ENCODE measurements around the gene C4orf50.
"Not testable (repeated sequence)": the region's sequence is repeated elsewhere in the genome, so short reads cannot be mapped to it uniquely, and the experiment has no call there.

The C4orf50 gene

GRCh38 chr4:5969336-5969735 is 48.9 kb downstream of the C4orf50 start:
- no peak for DNase-seq (ENCODE audit: low read depth)

GRCh38 chr4:5968246-5968645 is 50.0 kb downstream of the C4orf50 start:
- DNase-seq (ENCODE audit: low read depth), result no peak

DNA sequence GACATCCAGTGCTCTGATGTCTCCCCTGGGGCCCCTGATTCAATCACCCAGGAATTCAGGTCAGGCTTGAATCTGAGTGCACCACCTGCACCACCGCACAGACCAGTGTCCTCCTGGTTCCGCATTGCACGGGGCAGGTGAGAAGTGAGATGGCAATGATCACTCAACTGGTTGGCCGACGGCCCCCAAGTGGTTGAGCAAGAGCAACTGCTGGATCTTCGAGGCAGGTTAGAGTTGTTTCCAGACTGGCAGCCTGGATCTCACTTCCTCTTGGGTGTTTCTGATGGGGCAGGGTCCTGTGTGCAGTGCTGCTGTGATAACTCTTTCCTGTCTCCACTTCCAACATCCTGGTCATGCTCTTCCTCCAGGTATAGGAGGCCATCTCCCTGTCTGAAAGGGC is 50.4 kb downstream of the C4orf50 start:
- DNase-seq (ENCODE audit: low read depth), result no peak

DNA sequence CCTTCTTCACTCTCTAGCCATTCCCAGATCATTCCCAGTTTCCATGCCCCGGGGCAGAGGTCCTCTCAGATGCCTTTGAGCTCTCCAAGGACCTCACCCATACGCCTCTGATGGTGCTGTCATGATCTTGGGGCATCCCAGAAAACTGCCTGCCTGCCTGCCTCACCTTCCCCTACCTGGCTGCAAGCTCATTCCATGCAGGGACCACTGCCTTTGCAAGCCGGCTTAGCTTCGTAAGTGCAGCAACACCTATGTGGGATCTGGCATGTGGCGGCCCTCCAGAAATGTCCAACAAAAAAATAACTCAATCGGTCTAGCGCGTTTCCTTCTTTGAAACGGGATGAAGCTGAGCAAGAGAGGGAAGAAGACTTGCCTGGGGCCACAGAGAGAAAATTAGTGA is 53.0 kb downstream of the C4orf50 start:
- DNase-seq (ENCODE audit: low read depth), result no peak

DNA sequence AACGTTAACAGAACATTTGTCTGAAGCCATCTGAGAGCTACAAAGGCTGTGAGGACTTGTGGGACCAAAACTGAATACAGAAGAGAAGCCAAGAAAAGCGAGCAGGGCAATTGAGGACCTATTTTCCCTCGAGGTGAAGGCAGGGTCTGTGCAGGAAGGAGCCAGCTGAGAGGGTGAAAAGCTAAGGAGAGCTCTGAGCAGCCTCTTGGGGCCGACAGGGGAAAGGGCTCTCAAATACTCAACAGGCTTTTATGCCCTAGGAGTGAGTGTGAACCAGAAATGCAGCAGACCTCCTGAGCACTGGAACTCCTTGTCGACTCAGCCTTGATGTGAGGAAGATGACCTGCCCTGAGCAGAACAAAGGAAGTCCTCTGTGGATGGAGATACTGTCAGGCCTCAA is 54.2 kb downstream of the C4orf50 start:
- no peak for DNase-seq (ENCODE audit: low read depth)

DNA sequence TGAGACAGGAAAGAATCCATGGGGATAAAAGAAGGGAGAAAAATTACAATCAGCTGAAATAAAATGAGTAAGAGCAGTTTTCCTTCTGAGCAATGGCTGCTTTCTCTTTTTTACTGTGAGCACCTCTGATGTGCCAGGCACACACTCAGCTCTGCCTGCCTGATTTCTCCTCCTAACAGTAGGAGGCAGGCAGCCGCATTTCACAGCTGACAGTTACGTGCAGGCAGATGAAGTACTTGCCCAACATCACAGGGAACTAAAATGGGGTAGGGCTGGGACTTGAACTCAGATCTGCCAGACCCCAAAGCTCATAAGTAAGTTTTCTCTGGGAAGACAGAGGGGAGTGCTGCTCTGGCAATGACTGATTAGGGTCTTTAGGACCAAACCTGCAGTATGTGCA is 54.6 kb downstream of the C4orf50 start:
- no peak for DNase-seq (ENCODE audit: low read depth)

- DNase-seq (ENCODE audit: low read depth), result no peak
Observed at GRCh38 chr4:5962416-5962815, 55.8 kb downstream of the C4orf50 start.

DNA sequence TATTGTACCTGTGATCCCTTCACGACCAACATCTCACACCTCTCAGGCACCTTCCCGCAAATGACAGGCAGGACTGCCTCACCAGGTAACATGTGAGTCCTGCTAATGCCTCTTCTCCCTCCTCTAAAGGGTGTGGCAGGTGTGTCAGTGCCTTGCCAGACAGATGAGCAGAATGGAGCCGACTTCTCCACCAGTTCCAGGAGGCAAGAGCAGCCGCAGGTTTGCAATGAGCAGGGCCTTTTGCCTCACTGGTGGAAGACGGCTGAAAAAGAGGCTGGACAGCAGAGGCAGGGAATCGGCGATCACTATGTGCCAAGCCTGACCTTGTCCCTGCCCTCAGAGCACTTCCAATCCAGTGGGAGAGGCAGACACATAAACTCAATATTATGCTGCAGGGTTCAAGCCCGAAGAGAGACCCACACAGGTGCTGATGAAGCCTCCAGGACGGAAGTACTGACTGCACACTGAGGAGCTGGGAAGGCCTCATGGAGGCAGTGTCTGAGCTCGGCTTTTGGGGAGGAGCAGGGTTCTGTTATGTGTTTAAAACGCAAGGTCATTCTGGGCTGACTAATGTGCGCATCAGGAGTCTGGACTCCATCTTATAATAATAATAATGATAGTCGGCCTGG is 57.9 kb downstream of the C4orf50 start:
- DNase-seq (ENCODE audit: low read depth), result no peak

- no peak for DNase-seq (ENCODE audit: low read depth)
Observed at GRCh38 chr4:5959211-5959982, 58.8 kb downstream of the C4orf50 start.

DNA sequence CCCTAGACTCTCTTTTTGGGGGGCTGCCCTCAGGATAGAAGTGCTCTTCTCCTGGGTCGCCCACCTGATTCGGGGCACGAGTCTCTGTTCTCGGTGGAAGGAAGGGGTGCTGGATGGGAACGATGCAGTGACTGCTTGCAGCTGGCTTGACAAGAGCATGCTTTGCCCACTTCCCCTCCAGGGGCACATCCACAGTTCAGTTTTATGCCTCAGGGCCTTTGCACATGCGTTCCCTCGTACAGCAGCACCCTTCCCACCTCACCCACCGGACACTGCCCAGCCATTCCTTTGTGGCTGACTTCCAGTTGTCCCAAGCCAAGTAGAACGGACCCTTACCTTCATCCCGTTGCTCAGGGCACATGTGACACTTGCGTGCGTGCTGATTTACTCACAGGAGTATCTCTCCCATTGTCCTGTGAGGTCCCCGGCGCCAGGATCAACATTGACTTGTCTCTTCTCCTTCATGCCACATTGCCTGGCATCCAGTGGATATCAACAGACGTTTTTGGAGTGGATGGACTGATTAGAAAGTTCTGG is 60.0 kb downstream of the C4orf50 start:
- no peak for DNase-seq (ENCODE audit: low read depth)

DNA sequence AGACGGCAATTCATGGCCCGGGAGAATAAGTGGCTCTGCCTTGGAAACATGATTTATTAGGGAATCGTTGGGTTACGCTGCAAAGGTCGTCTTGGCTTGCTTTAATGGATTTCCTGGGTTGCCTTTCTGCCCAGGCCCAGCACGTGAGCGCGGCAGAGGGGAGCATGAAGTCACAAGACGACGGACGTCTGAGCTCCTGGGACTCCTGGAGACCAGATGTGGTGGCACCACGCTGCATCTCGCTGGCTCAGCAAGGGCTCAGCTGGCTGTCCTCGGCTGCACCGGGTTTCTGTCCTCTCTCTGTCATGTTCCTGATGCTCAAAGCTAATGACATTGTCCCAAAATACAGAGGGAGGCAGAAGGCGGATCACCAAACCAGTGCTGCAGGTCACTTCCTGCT is 61.2 kb downstream of the C4orf50 start:
- DNase-seq (ENCODE audit: low read depth), result no peak

DNA sequence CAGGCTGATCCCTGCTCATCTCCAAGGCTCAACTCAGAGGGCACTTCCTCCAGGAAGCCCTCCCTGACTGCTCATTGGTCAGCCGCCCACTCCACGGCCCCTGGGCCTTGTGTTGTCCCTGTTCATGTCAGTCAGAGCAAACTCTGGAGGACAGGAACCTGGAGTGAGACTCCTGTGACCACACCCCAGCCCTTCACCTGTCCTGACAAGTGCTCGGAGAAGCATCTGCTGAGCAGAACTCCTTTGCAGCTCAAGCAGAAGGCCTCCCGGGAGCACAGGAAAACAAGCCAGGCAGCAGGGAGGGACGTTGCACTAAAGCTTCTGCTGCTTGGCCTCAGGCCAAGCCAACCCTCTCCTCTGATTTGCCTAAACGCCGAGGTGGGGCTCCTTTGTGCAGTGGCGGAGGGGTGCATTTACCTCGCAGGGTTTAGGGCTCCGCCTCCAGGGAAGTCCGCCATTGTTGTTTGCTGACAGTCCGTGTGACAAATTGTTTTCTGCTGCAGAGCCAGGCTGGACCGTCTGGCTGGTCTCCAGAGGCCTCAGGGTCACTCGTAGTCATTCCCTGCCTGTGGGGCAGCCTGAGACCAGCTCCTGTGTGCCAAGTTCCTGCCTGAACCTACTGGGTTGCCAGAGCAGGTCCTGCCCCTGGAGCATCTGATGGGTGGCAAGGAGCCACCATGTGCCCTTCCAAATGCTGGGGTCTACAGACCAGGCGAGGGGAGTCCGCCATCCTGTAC is 61.8 kb downstream of the C4orf50 start:
- no peak for DNase-seq (ENCODE audit: low read depth)

DNA sequence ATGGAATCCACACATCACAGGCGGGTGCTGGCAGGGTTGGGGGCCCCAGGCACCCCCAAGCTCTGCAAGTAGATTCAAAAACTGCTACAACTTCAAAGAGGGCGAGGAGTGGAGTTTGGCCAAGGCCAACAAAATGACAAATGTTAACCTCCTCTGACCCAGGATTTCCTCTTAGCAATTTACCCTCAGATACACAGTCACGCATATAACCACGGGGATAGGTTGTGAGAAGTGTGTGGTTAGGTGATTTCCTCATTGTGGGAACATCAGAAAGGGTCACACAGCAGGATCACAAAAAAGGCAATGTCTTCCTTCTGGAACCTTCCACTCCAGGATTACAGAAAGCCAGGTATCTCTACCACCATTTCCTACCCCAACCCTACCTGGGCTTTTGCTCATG is 62.4 kb downstream of the C4orf50 start:
- DNase-seq (ENCODE audit: low read depth), result no peak

- DNase-seq (ENCODE audit: low read depth), result no peak
Observed at GRCh38 chr4:5955201-5955821, 62.9 kb downstream of the C4orf50 start.

DNA sequence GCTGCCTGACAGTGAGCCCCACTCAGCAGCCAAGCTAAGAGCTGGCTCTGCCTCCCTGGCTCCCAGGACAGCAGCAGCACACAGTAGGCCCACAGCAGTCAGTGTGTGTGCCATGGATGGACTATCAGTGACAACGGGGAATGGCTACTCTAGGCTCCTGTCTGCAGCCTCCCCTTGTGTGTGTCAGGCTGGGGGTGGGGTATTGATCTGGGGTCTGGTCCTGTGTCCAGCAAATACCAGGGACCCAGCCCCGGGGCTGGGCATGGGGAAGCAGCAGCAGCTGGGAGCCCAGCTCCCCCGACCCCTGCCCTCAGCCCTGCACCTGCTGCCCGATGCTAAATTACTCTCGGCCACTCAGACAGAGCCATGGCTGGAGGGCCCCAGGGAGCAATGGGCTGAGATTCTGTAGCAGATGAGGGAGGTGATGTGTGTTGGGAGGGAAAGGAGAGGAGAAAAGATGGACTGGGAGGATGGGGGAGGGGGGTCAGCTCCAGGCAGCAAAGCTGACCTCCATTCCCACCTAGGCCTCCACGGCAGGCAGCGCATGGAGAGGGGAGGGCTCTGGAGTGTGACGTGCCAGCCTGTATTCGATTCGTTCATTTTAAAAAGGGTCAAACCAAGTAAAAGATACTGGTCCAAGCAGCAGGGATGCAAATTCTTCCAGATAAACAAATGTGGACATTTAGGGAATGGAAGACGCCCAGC is 64.0 kb downstream of the C4orf50 start:
- no peak for DNase-seq (ENCODE audit: low read depth)

GRCh38 chr4:5952975-5953951 is 65.0 kb downstream of the C4orf50 start:
- no peak for DNase-seq (ENCODE audit: low read depth)

GRCh38 chr4:5952286-5952974 is 65.8 kb downstream of the C4orf50 start:
- DNase-seq (ENCODE audit: low read depth), result no peak

DNA sequence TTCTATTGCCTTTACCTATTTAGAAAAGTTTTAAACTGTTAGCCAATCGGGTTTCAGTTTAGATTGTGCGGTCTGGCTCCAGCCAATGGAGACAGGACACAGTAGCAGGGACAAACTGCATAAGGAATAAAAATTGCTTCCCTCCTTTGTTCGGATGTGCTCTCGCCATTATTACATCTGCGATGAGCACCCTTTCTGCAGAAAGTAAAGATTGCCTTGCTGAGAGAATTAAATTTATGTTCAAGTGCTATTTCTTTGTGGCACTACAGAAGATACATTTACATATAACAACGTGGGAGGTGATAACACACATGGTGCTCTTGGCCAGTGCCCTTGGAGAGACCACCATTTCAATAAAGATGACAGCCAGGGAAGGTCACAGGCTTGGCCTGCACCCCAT is 71.6 kb downstream of the C4orf50 start:
- DNase-seq (ENCODE audit: low read depth), result not testable (repeated sequence)

DNA sequence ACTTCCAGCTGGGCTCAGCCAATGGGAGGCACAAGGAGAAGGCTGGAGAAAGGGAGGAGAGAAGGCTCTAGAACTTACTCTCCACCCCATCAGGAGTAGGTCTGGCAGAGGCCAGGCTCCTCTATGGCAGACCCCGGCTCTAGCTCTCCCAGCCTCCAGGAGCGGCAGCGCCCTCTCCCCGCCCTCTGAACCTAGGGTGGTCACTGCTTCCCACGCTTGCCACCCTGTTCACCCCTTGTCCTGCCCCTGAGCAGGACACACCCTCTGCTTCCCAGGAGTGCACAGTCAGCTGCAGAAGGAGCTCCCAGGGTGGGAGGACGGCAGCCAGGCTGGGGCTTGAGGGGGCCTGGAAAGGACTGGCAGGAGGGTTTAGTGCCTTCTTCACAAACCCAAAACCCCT is 72.3 kb downstream of the C4orf50 start:
- no peak for DNase-seq (ENCODE audit: low read depth)

DNA sequence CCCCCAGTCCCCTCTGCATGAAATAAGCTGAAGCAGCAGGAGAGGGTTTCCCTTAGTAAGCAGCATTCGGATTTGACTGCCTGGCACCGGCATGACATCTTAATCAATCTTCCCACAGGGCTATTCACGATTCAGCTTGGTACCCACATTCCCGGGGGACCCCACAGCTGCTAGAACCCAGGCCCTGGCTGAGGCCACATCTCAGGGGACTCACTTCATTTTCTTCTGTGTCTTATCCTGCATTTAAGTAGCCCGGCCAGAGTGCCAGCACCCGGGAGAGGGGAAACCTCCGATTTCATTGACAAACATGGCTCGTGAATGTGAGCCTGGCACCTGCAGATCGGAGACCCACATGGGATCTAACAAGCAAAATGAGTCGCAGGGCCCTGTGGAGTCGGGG is 73.1 kb downstream of the C4orf50 start:
- no peak for DNase-seq (ENCODE audit: low read depth)
